CD8-positive, alpha-beta memory T cell (primary cell): ENCODE data around the gene NLGN1. TPM values are rescaled to one million over a fixed set of nuclear protein-coding genes. Genes with fewer than 3 reads are reported as not detected.

ENCODE experiments used
- CTCF ChIA-PET: fragments of 350-600 bp; sonication (Branson Sonifier 250); formaldehyde crosslinking; loops from one replicate; lab custom pipeline; 2021; ENCODE audit warnings: antibody characterized with exemption; lab: Charles Lee
- POLR2A ChIA-PET: fragments of 350-600 bp; sonication (Branson Sonifier 250); formaldehyde crosslinking; loops from one replicate; lab custom pipeline; 2021; ENCODE audit warnings: antibody characterized with exemption; lab: Charles Lee
- DNase-seq, 5 donors: peaks; one replicate each; pipeline versions ENCODE4 v3.0.0 to v3.0.0-alpha.2; 2020 to 2022; ENCODE audit warnings: mixed read lengths in 1 of 5
- H3K27ac ChIP-seq: one replicate; pipeline ENCODE4 v1.7.0; 2013; ENCODE audit warnings: low read depth, mild to moderate bottlenecking, low read length, moderate library complexity
- H3K27me3 ChIP-seq: 2 replicates; pipeline ENCODE4 v1.7.0; 2013; ENCODE audit warnings: low read length, mild to moderate bottlenecking; ENCODE audit not compliant: insufficient read depth, poor library complexity, severe bottlenecking
- H3K36me3 ChIP-seq: 2 replicates; pipeline ENCODE4 v1.7.0; 2013; ENCODE audit warnings: mild to moderate bottlenecking, low read length, moderate library complexity; ENCODE audit not compliant: insufficient read depth
- H3K4me1 ChIP-seq: 2 replicates; pipeline ENCODE4 v1.7.0; 2013; ENCODE audit warnings: mild to moderate bottlenecking, low read length, moderate library complexity; ENCODE audit not compliant: insufficient read depth
- H3K4me3 ChIP-seq: 2 replicates; pipeline ENCODE4 v1.7.0; 2013; ENCODE audit warnings: mild to moderate bottlenecking, low read length
- H3K9me3 ChIP-seq: 2 replicates; pipeline ENCODE4 v1.7.0; 2013; ENCODE audit warnings: mild to moderate bottlenecking, low read length
- H3K27ac Mint-ChIP-seq, 8 donors: one replicate each; pipeline ENCODE4 v1.8.0; 2020 to 2021; ENCODE audit warnings: mixed read lengths in 8 of 8, mild to moderate bottlenecking in 6 of 8, inconsistent platforms in 3 of 8, moderate library complexity in 3 of 8
- H3K27me3 Mint-ChIP-seq, 2 donors: one replicate each; pipeline ENCODE4 v1.8.0; 2020 to 2021; ENCODE audit warnings: mixed read lengths in 2 of 2, mild to moderate bottlenecking in 1 of 2, moderate library complexity in 1 of 2
- H3K36me3 Mint-ChIP-seq, 3 donors: one replicate each; pipeline ENCODE4 v1.8.0; 2020 to 2021; ENCODE audit warnings: mixed read lengths in 3 of 3, inconsistent platforms in 1 of 3, mild to moderate bottlenecking in 1 of 3
- H3K4me1 Mint-ChIP-seq, 3 donors: one replicate each; pipeline ENCODE4 v1.8.0; 2020 to 2021; ENCODE audit warnings: mixed read lengths in 3 of 3, inconsistent platforms in 1 of 3, mild to moderate bottlenecking in 1 of 3
- H3K4me3 Mint-ChIP-seq, 7 donors: one replicate each; pipeline ENCODE4 v1.8.0; 2020 to 2021; ENCODE audit warnings: mixed read lengths in 7 of 7, mild to moderate bottlenecking in 6 of 7, moderate library complexity in 4 of 7, inconsistent platforms in 2 of 7
- H3K9me3 Mint-ChIP-seq, 5 donors: one replicate each; pipeline ENCODE4 v1.8.0; 2020 to 2022; ENCODE audit warnings: mixed read lengths in 5 of 5, mild to moderate bottlenecking in 3 of 5, moderate library complexity in 2 of 5, inconsistent platforms in 1 of 5
- polyA plus RNA-seq: library from polyadenylated mRNA; unstranded; fragments of 300-500 nt; fragmentation: Illumina TruSeq; gene quantifications from one replicate; pipeline ENCODE4 v1.2.3, GENCODE V29; 2021
- total RNA-seq, 2 experiments: library from RNA; stranded (reverse); gene quantifications; one replicate each; pipeline ENCODE4 v1.2.3, GENCODE V29; 2021

The NLGN1 gene
- total and polyA plus RNA-seq, 3 experiments from 2014 or later, result not detected

DNA sequence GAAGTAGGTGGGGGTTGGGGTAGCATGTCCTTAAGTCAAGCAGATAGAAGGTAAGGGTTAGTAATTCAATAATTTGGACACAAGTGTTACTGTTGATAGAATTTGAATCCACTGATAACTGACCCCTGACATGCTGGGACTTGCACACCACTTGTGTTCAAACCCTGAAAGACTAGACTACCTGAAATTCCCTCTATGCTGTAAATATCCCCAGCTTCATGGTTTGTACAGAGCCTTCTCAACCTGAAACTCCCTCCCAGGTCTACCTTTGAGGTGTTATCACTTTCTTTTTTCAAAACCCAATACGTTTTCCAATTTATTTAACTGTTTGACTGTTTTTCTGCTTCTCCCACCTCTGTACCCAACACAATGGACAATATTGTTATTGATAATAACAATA is 459.6 kb downstream of the NLGN1 start:
- no peak overlapping the region for H3K4me3 Mint-ChIP-seq
- no peaks in the 10 kb centered on the region for H3K4me1 ChIP-seq
- no peaks in the 10 kb centered on the region for H3K9me3 ChIP-seq
- no peak overlapping the region for H3K4me3 ChIP-seq
- ChIA-PET CTCF (no interaction called here), POLR2A (no interaction called here)
- peaks cover 0 to 19% (median 2%) of the 10 kb centered on the region in 5 donors for H3K9me3 Mint-ChIP-seq
- no peaks in the 10 kb centered on the region for H3K27me3 Mint-ChIP-seq
- H3K27ac ChIP-seq, result no peak overlapping the region
- H3K27ac Mint-ChIP-seq, result no peak overlapping the region
- no peaks in the 10 kb centered on the region for H3K4me1 Mint-ChIP-seq
- DNase-seq, result no peak
- H3K36me3 ChIP-seq, result no peaks in the 10 kb centered on the region
- H3K27me3 ChIP-seq, result no peaks in the 10 kb centered on the region
- no peaks in the 10 kb centered on the region for H3K36me3 Mint-ChIP-seq

DNA sequence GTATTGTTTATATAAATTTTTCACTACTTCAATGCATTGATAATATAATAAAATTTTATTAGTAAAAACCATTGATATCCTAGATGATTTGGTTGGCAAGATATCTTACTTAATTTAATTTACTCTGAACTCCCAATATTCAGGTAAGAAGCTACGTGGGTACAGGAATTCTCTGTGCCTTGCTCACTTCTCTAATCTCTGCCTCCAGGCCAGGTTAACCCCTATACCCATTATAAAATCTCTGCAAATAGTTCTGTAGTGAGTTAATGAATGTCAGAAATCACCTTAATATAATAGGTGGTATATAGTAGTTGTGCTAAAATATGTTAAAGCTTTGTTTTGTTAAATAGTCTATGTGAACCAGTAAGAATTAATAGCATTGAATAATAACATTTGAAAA is 465.2 kb downstream of the NLGN1 start:
- H3K27ac ChIP-seq, result no peak overlapping the region
- Mint-ChIP-seq H3K4me3 (no peak overlapping the region), H3K27ac (no peak overlapping the region), H3K9me3 (peaks cover 2 to 35% (median 3%) of the 10 kb centered on the region in 5 donors), H3K27me3 (no peaks in the 10 kb centered on the region), H3K4me1 (no peaks in the 10 kb centered on the region), H3K36me3 (no peaks in the 10 kb centered on the region)
- no peaks in the 10 kb centered on the region for H3K27me3 ChIP-seq
- ChIA-PET CTCF (no interaction called here), POLR2A (no interaction called here)
- DNase-seq, result no peak
- H3K9me3 ChIP-seq, result no peaks in the 10 kb centered on the region
- H3K36me3 ChIP-seq, result no peaks in the 10 kb centered on the region
- no peak overlapping the region for H3K4me3 ChIP-seq
- no peaks in the 10 kb centered on the region for H3K4me1 ChIP-seq

DNA sequence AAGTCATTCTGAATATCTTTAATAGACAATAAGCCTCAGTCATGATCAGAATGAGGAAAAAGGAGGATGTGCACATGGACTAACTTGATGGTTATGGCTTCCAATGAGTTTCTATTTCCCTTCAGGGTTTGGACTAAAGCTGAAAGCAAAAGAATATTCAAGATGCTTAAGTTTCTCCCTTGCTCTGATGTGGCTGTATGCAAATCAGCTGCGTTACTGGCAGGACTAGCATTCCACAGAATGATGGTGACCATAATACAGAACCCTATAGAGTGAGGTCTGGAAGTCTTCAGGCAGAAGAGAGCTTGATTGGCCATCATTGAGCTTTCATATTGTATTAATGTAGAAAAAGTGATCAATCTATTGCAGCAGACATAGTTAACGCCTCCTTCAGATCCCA is 466.0 kb downstream of the NLGN1 start:
- H3K4me1 ChIP-seq, result no peaks in the 10 kb centered on the region
- peaks cover 2 to 35% (median 3%) of the 10 kb centered on the region in 5 donors for H3K9me3 Mint-ChIP-seq
- H3K36me3 ChIP-seq, result no peaks in the 10 kb centered on the region
- CTCF ChIA-PET, result no interaction called here
- H3K4me1 Mint-ChIP-seq, result no peaks in the 10 kb centered on the region
- H3K27ac ChIP-seq, result no peak overlapping the region
- H3K9me3 ChIP-seq, result no peaks in the 10 kb centered on the region
- POLR2A ChIA-PET, result no interaction called here
- H3K4me3 ChIP-seq, result no peak overlapping the region
- H3K36me3 Mint-ChIP-seq, result no peaks in the 10 kb centered on the region
- no peak for DNase-seq
- no peak overlapping the region for H3K4me3 Mint-ChIP-seq
- no peaks in the 10 kb centered on the region for H3K27me3 ChIP-seq
- H3K27ac Mint-ChIP-seq, result no peak overlapping the region
- H3K27me3 Mint-ChIP-seq, result no peaks in the 10 kb centered on the region

DNA sequence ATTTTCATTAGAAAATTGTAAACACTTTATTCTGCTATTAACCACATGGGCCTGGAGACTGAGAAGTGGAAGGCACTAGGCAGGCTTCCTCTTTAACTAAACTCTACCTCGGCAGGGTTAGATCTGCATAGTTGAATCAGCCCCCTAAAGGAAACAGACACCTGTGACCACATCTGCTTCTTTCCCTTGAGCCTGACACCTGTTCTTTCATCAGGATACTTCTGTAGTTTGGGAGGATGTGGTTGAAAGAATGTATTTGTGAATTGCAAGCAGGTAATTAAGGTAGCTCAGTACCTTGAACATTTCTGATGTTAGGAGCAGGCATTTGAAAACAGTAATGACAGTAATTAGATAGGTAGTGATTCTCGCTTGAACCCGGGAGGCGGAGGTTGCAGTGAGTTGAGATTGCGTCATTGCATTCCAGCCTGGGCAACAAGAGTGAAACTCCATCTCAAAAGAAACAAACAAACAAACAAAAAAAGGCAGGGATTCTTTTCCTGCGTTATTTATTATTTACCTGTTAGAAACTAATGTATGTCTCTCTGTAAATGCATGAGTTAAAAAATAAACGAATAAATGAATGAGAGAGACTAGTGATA is 468.5 kb downstream of the NLGN1 start:
- CTCF ChIA-PET, result no interaction called here
- Mint-ChIP-seq H3K27ac (no peak overlapping the region), H3K4me1 (no peaks in the 10 kb centered on the region), H3K36me3 (no peaks in the 10 kb centered on the region), H3K9me3 (peaks cover 2 to 22% (median 3%) of the 10 kb centered on the region in 5 donors), H3K27me3 (no peaks in the 10 kb centered on the region), H3K4me3 (no peak overlapping the region)
- Histone ChIP-seq H3K36me3 (no peaks in the 10 kb centered on the region), H3K27me3 (no peaks in the 10 kb centered on the region), H3K4me1 (no peaks in the 10 kb centered on the region), H3K27ac (no peak overlapping the region), H3K4me3 (no peak overlapping the region), H3K9me3 (no peaks in the 10 kb centered on the region)
- POLR2A ChIA-PET, result no interaction called here
- DNase-seq, result no peak

DNA sequence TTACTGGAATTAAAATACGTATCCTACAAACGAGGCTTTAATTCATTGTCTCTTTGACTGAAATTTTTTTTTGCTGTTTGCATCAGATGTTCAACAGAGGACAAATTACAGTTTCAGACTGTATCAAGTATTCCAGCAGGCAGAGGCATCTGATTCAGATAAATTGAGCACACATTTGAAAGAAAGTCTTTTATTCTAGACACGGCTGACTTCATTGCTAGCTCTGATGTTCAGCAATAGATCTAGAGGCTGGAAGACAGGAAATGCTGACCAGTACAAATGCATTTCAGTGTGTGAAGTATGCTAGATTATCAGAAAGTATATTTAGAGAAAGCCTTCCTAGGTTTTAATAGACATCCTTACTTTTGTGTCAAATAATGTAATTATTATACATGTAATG is 472.2 kb downstream of the NLGN1 start:
- Histone ChIP-seq H3K27me3 (no peaks in the 10 kb centered on the region), H3K36me3 (no peaks in the 10 kb centered on the region), H3K9me3 (no peaks in the 10 kb centered on the region), H3K4me1 (no peaks in the 10 kb centered on the region), H3K27ac (no peak overlapping the region), H3K4me3 (no peak overlapping the region)
- Mint-ChIP-seq H3K27ac (no peak overlapping the region), H3K4me3 (no peak overlapping the region), H3K36me3 (no peaks in the 10 kb centered on the region), H3K9me3 (peaks cover 0 to 17% (median 6%) of the 10 kb centered on the region in 5 donors), H3K4me1 (no peaks in the 10 kb centered on the region), H3K27me3 (no peaks in the 10 kb centered on the region)
- no peak for DNase-seq
- ChIA-PET CTCF (no interaction called here), POLR2A (no interaction called here)

DNA sequence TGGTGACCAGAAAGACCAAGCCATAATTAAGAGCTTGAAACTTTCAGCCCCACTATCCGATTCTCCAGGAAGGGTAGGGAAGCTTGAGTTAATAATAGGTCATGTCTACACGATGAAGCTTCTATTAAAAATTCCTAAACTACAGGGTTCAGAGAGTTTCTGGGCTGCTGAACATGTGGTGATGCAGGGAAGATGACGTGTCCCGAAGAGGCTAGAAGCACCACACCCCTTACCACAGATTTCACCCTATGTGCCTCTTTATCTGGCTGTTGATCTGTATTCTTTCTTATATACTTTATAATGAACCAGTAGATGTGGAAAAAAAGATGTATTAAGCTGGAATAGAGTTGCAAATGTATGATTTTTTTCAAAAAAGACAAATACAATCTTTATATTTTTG is 473.4 kb downstream of the NLGN1 start:
- ChIA-PET POLR2A (no interaction called here), CTCF (no interaction called here)
- no peaks in the 10 kb centered on the region for H3K36me3 Mint-ChIP-seq
- Histone ChIP-seq H3K4me1 (no peaks in the 10 kb centered on the region), H3K4me3 (no peak overlapping the region), H3K36me3 (no peaks in the 10 kb centered on the region), H3K27me3 (no peaks in the 10 kb centered on the region), H3K9me3 (no peaks in the 10 kb centered on the region), H3K27ac (no peak overlapping the region)
- H3K27ac Mint-ChIP-seq, result no peak overlapping the region
- no peaks in the 10 kb centered on the region for H3K4me1 Mint-ChIP-seq
- H3K4me3 Mint-ChIP-seq, result no peak overlapping the region
- no peak for DNase-seq
- H3K9me3 Mint-ChIP-seq, result peaks cover 0 to 13% (median 6%) of the 10 kb centered on the region in 5 donors
- H3K27me3 Mint-ChIP-seq, result no peaks in the 10 kb centered on the region

DNA sequence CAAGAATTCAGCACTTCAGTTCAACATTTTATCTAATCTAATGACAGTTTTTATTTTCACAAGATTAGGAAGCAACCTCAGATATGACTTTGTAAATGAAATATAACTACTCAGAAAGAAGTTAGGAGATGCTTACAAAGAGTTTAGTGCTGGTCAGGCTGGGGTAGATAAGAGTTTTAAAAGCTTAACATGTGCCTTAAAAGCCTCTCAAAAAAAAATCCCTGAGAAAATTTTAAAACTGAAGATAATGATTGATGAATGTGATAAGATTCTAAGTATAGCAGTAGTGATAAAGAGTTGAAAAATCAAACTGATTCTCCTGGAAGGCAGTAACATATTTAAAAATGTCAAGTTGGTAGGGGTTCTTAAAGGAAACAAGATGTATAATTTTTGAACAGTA is 478.2 kb downstream of the NLGN1 start:
- H3K9me3 Mint-ChIP-seq, result peaks cover 0 to 12% (median 6%) of the 10 kb centered on the region in 5 donors
- Histone ChIP-seq H3K9me3 (no peaks in the 10 kb centered on the region), H3K27ac (no peak overlapping the region), H3K27me3 (no peaks in the 10 kb centered on the region), H3K36me3 (no peaks in the 10 kb centered on the region), H3K4me3 (no peak overlapping the region), H3K4me1 (no peaks in the 10 kb centered on the region)
- no peak overlapping the region for H3K4me3 Mint-ChIP-seq
- POLR2A ChIA-PET, result no interaction called here
- no peak for DNase-seq
- H3K27ac Mint-ChIP-seq, result no peak overlapping the region
- no peaks in the 10 kb centered on the region for H3K36me3 Mint-ChIP-seq
- H3K27me3 Mint-ChIP-seq, result no peaks in the 10 kb centered on the region
- no peaks in the 10 kb centered on the region for H3K4me1 Mint-ChIP-seq
- CTCF ChIA-PET, result no interaction called here

DNA sequence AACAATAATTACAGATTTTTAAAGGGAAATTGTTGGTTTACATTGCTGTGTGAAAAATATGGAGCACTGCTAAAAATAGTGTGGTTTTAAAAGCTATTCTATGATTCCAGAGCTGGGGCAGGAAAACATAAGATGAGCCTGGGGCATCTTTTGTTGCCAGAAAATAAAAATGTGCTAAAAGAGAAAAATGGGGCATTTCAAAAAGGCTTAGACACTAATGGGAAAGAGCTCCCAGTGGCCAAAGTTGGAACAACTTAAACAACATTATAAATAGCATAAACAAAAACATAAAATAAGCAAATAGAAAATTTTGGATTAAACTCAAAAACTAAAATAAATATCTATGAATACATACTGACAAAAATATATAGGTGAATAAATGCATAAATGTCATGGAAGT is 478.9 kb downstream of the NLGN1 start:
- Mint-ChIP-seq H3K4me3 (no peak overlapping the region), H3K36me3 (no peaks in the 10 kb centered on the region), H3K4me1 (no peaks in the 10 kb centered on the region), H3K9me3 (peaks cover 0 to 13% (median 6%) of the 10 kb centered on the region in 5 donors), H3K27me3 (no peaks in the 10 kb centered on the region), H3K27ac (no peak overlapping the region)
- ChIA-PET CTCF (no interaction called here), POLR2A (no interaction called here)
- Histone ChIP-seq H3K27me3 (no peaks in the 10 kb centered on the region), H3K4me1 (no peaks in the 10 kb centered on the region), H3K27ac (no peak overlapping the region), H3K9me3 (no peaks in the 10 kb centered on the region), H3K36me3 (no peaks in the 10 kb centered on the region), H3K4me3 (no peak overlapping the region)
- DNase-seq, result no peak
